GM23248 (cell line): ENCODE results near the gene INSIG2.

Experiments used
- EZH2 ChIP-seq: fragments of 200-600 bp; sonication (generic); IDR thresholded peaks from 2 replicates; pipeline ENCODE4 v1.6.1; 2018; ENCODE audit warnings: antibody characterized with exemption, mild to moderate bottlenecking; ENCODE audit not compliant: insufficient read depth, poor library complexity, severe bottlenecking
- EZH2phosphoT487 ChIP-seq: fragments of 200-600 bp; sonication (generic); IDR thresholded peaks from 2 replicates; pipeline ENCODE4 v1.6.1; 2018; ENCODE audit warnings: antibody characterized with exemption, moderate library complexity, mild to moderate bottlenecking, low read depth; ENCODE audit not compliant: insufficient read depth

DNA sequence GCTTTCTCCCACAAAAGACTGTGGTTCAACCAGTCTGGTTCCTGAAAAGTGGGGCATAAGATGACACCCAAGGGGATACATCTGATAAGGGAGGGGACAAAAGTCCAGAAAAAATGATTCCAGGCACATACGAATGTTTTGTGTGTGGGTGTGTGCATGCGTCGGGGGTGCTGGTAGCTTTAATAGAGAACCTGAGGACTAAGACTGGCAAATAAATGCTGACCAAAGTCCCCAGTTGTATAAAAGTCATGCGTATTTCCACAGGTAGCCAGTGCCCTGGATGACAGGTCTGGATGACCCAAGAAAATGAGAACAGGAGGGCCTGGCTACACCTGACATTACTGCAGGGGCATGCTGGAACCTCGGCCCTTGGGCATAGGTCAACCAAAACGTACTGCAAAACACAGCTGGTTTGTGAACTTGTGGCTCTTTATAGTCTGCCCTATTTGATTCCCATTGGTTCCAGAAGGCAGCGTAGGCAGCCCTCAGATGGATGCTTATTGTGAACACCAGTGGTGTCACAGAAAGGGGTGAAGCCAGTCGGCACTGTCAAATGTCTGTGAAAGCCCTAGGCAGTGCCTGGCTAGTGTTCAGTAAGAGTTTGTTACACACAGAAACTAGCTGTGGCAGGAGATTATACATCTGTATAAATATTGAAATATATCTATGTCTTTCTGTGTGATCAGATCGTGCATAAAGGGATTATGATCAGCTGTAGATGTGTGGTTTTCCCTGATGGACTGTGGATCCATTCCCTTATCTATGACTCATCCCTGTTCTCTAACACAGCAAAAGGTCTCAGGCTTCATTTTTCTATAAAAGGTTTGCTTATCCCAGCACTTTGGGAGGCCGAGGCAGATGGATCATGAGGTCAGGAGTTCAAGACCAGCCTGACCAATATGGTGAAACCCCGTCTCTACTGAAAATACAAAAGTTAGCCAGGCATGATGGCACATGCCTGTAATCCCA is 58.3 kb downstream of the INSIG2 start:
- TF ChIP-seq EZH2phosphoT487 (no peak), EZH2 (no peak)
